Stimulated activated CD4-positive, alpha-beta T cell treated with anti-CD3 and anti-CD28 coated beads, Interleukin-1b, Interleukin-23, amount 100 ng/mL, for 48 hours (primary cell): ENCODE measurements around the gene PHF21A.

Source experiments
- DNase-seq: peaks from one replicate; pipeline ENCODE4 v3.0.0-alpha.2; 2020

The PHF21A gene

GRCh38 chr11:46075168-46075567, 46.1 kb downstream of the PHF21A start:
- no peak for DNase-seq

GRCh38 chr11:46073632-46074031, 47.6 kb downstream of the PHF21A start:
- no peak for DNase-seq

DNA sequence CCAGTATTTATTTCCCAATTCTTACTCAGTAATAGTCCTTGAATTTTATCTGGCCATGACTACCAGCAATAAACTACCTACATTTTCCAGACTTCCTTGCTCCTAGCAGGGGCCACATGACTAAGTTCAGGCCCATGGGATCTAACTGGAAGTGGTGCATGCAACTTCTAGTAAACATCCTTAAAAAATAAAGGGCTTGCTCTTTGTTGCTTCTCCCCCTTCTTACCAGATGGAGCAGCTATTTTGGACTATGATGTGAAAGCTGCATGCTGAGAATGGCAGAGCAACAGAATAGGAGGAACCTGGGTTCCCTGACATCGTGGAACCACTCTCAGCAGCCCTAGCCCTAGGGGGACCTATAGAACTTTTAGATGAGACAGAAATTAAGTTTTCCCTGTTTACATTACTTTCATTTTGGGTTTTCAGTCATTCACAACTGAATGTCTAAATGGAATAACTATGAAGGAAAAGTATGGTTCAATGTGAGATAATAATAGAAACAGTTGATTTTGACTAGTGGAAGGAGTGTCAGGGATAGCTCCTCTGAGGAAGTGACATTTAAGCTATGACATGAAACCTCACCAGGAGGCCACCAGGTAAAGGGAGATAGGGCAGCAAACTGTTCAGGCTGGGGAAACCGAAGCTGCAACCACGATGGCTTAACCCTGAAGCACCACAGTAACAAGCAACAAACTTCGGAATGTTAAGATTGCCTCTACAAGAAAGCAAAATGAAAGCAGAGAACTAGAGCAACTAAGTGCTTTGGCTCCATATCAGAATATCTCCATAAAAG, 48.9 kb downstream of the PHF21A start:
- DNase-seq, result no peak

GRCh38 chr11:46071091-46071490, 50.2 kb downstream of the PHF21A start:
- DNase-seq, result no peak

DNA sequence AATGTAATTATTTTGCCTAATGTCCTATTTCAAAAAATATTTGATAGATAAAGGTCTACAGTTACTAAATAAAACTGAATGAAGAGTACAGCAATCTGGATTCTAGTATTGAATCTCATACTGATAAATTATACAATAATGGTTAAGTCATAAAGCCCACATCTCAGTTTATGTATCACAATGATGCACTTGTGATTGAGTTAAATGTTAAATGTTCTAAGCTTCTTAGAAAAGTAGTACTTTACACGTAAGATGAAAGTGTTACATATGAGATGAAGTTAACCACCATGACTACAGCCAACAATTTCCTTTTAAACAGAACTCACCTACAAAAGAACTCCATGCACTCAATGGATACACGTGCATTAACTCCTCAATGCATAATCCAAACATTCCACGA, 51.7 kb downstream of the PHF21A start:
- DNase-seq, result no peak

DNA sequence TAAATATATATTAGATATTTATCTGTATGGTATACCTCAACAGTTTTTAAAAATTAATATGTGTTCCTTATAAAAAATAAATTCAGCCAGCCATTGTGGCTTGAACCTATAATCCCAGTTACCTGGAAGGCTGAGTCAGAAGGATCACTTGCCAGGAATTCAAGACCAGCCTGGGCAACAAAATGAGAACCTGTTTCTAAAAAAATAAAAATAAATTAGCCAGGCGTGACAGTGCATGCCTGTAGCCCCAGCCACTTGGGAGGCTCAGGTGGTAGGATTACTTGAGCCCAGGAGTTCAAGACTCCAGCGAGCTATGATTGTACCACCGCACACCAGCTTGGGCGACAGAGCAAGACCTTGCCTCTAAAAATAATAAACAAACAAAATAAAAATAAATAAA, 54.9 kb downstream of the PHF21A start:
- no peak for DNase-seq

- DNase-seq, result no peak
These were observed 55.6 kb downstream of the PHF21A start for GRCh38 chr11:46065681-46066080.

DNA sequence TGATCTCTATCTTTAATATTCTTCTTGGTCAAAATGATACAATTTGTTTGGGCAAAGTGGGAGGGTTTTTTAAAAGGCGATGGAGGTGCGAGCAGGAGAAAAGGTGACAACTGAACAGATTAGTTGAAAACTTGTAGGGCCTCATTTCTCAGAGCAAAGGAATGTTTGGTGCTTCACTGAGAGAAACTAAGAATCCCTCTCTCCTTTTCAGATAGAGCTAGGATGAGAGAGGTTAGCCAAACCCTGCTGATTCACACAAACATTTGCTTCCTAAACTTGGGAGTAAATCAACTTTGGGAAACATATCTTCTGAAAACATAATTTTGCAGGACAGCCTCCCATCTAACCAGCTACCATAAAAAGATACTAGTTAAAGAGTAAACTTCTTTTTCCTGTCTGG, 57.0 kb downstream of the PHF21A start:
- DNase-seq, result no peak

GRCh38 chr11:46063138-46063537, 58.1 kb downstream of the PHF21A start:
- DNase-seq, result no peak

DNA sequence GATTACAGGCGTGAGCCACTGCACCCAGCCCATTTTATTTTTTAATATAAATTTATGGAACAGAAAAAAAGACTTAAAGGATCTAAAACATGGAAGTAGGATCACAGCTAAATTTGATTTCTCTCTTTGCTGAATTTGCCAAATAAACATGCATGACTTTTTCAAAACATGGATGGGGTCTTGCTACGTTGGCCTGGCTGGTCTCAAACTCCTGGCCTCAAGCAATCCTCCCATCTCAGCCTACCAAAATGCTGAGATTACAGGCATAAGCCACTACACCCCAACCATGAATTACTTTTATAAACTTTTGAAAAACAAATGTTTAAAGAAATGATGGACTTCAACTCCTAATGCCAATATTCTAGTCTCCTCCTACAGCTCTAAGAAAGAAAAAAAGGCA, 61.2 kb downstream of the PHF21A start:
- DNase-seq, result no peak

DNA sequence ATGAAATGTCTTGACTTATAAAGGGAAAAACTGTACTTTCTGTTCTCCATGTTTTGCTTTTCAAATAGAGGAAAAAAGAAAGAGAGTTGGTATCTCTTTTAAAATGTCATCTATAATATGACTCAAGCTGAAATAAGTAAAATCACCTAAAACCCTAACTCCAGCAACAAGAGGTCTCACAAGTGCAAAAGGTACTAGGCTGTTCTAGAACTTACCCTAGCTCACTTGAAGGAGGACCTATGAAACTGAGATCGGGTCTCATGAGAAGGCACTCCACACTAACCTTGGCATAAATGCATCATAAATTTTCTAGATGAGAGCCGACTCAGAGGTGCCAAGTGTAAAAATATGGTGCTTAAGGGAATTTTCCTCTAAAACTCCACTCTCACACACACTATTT, 63.8 kb downstream of the PHF21A start:
- DNase-seq, result no peak

- no peak for DNase-seq
These were observed 65.9 kb downstream of the PHF21A start for GRCh38 chr11:46055371-46055770.

- no peak for DNase-seq
These were observed 70.2 kb downstream of the PHF21A start for GRCh38 chr11:46051102-46051501.

GRCh38 chr11:46050662-46051061, 70.6 kb downstream of the PHF21A start:
- DNase-seq, result no peak

GRCh38 chr11:46050003-46050461, 71.2 kb downstream of the PHF21A start:
- DNase-seq, result no peak

DNA sequence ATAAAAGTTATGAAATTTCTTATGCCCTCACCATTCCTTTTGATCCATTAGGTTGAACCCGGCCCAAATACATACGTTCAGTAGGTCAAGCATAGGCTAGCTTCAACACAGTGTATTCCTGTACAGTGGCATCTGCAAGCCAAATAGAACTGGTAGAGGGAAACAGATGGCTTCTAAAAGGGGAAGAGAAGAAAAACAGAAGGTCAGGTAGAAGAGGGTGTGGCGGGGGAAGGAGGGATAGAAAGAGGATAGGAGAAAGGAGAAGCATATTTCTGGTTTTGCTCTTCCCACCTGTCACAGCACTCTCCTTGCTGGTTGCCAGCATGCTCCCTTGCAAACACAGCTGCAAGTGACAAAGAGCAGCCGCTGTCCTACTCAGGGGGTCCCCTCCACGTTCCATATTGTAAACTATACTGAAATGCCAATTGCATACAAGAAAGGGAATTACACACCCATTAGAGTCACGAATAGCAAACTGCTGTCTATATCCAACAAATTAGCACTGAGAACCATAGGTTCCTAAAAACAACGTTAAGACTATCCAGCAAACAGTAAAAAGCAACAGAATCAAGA, 71.8 kb downstream of the PHF21A start:
- DNase-seq, result no peak

GRCh38 chr11:46048198-46048597, 73.1 kb downstream of the PHF21A start:
- no peak for DNase-seq

- no peak for DNase-seq
These were observed 73.7 kb downstream of the PHF21A start for GRCh38 chr11:46047520-46047919.

- no peak for DNase-seq
These were observed 75.4 kb downstream of the PHF21A start for GRCh38 chr11:46045811-46046210.

GRCh38 chr11:46044601-46045000, 76.7 kb downstream of the PHF21A start:
- no peak for DNase-seq

- no peak for DNase-seq
These were observed 81.3 kb downstream of the PHF21A start for GRCh38 chr11:46039990-46040389.

DNA sequence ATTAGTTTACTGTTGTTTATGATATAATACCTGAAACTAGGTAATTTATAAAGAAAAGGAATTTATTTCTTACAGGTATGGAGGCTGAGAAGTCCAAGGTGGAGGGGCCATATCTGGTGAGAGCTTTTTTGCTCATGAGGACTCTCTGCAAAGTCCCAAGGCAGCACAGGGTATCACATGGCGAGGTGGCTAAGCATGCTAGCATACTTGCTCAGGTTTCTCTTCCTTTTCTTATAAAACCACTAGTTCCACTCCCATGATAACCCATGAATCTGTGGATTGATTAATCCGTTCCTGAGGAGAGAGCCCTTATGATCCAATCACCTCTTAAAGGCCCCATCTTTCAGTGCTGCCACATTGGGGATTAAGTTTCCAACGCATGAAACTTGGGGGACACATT, 82.7 kb downstream of the PHF21A start:
- no peak for DNase-seq

- no peak for DNase-seq
These were observed 84.3 kb downstream of the PHF21A start for GRCh38 chr11:46036969-46037368.

DNA sequence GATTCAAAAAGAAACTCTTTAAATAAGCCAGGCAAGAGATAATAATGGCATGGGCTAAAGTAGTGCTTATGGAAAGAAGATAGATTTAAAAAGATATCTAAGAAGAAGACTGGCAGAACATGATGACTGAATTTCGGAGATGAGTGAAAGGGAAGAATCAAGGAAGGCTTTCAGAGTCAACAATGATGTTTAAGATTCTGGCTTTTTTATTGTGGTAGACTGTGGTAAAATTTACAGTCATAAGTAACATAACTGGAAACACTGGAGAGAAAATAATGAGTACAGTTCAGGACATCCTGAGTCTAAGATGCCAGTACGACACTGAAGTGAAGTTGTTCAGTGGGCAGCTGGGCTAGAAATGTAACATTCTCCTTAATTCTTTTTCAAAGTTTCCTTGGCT, 85.2 kb downstream of the PHF21A start:
- DNase-seq, result no peak

DNA sequence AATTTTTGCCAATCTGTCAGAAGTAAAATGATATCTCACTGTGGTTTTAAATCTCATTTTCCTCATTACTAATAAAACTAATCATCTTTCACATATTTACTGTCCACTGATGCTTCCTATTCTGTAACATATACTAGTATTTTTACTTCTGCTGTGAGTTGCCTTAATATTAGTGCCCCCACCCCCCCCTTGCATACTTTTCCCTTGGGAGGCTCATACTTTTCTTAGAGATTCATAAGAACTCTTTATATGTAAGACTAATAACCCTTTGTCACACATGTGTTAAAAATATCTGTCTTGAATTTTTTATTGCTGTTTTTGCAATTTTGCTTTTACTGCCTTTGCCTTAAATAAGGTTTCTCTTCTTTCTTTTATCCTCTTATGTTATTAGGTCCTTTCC, 87.2 kb downstream of the PHF21A start:
- DNase-seq, result no peak
